ENCODE data around the gene DGKH.

DGKH gene

GRCh38 chr13:42021851-42022250 lies 26.6 kb upstream of the DGKH start:
- H3K9ac ChIP-seq: no peak overlapping the region
- H3K27ac ChIP-seq: no peak overlapping the region
- no peak for TF ChIP-seq CTCF (IDR thresholded peaks at IDR 0.05)
- no peak overlapping the region for H2AFZ ChIP-seq
- no peaks in the 10 kb centered on the region for H3K4me1 ChIP-seq
- H3K27me3 ChIP-seq (ENCODE audit: control insufficient read depth, insufficient read depth, low read length): no peaks in the 10 kb centered on the region
- no peaks in the 10 kb centered on the region for H3K36me3 ChIP-seq (ENCODE audit: control insufficient read depth, insufficient read depth, low read length)
- H3K79me2 ChIP-seq: no peaks in the 10 kb centered on the region
- H3K4me3 ChIP-seq (ENCODE audit: low read depth, low read length): no peak overlapping the region
- H3K4me2 ChIP-seq (ENCODE audit: low read length): no peak overlapping the region
- no peaks in the 10 kb centered on the region for H3K9me3 ChIP-seq (ENCODE audit: control insufficient read depth, low read length)

- no peaks in the 10 kb centered on the region for H3K4me1 ChIP-seq
- H3K9ac ChIP-seq: no peak overlapping the region
- no peak overlapping the region for H2AFZ ChIP-seq
- no peak overlapping the region for H3K27ac ChIP-seq
- no peak overlapping the region for H3K4me2 ChIP-seq (ENCODE audit: low read length)
- H3K79me2 ChIP-seq: no peaks in the 10 kb centered on the region
- H3K36me3 ChIP-seq (ENCODE audit: control insufficient read depth, insufficient read depth, low read length): no peaks in the 10 kb centered on the region
- no peaks in the 10 kb centered on the region for H3K9me3 ChIP-seq (ENCODE audit: control insufficient read depth, low read length)
- TF ChIP-seq CTCF (IDR thresholded peaks at IDR 0.05): no peak
- no peaks in the 10 kb centered on the region for H3K27me3 ChIP-seq (ENCODE audit: control insufficient read depth, insufficient read depth, low read length)
- H3K4me3 ChIP-seq (ENCODE audit: low read depth, low read length): no peak overlapping the region
Measured at GRCh38 chr13:42022336-42022735, 26.1 kb upstream of the DGKH start.

GRCh38 chr13:42022796-42023493 lies 25.5 kb upstream of the DGKH start:
- H3K9ac ChIP-seq: no peak overlapping the region

GRCh38 chr13:42027286-42027685 lies 21.2 kb upstream of the DGKH start:
- no peak for TF ChIP-seq CTCF (IDR thresholded peaks at IDR 0.05)
- Histone ChIP-seq H3K79me2 (no peaks in the 10 kb centered on the region), H3K4me1 (no peaks in the 10 kb centered on the region), H2AFZ (no peak overlapping the region), H3K27ac (no peak overlapping the region), H3K36me3 (ENCODE audit: control insufficient read depth, insufficient read depth, low read length) (no peaks in the 10 kb centered on the region), H3K27me3 (ENCODE audit: control insufficient read depth, insufficient read depth, low read length) (no peaks in the 10 kb centered on the region), H3K4me2 (ENCODE audit: low read length) (no peak overlapping the region), H3K9ac (no peak overlapping the region), H3K4me3 (ENCODE audit: low read depth, low read length) (no peak overlapping the region), H3K9me3 (ENCODE audit: control insufficient read depth, low read length) (no peaks in the 10 kb centered on the region)

More at GRCh38 chr13:42022796-42023493, 25.5 kb upstream of the DGKH start:
- H3K27me3 ChIP-seq (ENCODE audit: control insufficient read depth, insufficient read depth, low read length): no peaks in the 10 kb centered on the region
- no peaks in the 10 kb centered on the region for H3K4me1 ChIP-seq
- H3K4me2 ChIP-seq (ENCODE audit: low read length): no peak overlapping the region
- no peak overlapping the region for H2AFZ ChIP-seq
- no peak for TF ChIP-seq CTCF (IDR thresholded peaks at IDR 0.05)
- H3K36me3 ChIP-seq (ENCODE audit: control insufficient read depth, insufficient read depth, low read length): no peaks in the 10 kb centered on the region
- H3K9me3 ChIP-seq (ENCODE audit: control insufficient read depth, low read length): no peaks in the 10 kb centered on the region
- H3K79me2 ChIP-seq: no peaks in the 10 kb centered on the region
- no peak overlapping the region for H3K27ac ChIP-seq
- H3K4me3 ChIP-seq (ENCODE audit: low read depth, low read length): no peak overlapping the region

Data from parathyroid adenoma (tissue), 2 donors.